ENCODE results near the gene ZNF416.
A peak's percentile ranks its signal among the peaks of the same experiment; 100 is the strongest.

DNA sequence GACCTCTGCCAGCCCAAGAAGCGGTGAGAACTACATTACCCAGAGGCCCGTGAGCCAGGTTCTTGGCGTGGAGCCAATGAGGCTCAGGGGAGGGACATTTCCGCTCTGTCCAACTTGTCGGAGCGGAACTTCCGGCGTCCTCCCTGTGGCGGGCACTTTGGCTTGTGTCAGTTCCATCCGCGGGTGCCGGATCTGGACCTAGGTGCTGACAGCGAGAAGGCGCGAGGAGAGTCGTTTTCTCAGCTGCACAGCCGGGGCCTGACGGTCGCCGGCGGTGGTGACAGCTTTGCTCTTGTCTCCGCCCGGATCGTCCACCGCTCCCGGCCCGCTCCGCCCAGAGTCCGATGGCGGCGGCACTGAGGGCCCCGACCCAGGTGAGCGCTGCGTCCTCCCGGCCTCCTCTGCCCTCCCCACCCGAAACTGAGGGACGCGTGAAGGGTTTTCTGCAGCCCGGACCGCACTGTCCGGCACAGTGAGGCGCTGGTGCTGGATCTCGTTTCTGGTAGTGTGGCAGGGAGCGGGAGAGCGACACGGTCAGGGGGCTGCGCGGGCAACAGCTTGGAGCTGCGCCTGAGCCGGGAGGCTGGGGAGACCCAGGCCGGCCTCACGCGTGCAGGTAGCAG lies 21.2 kb upstream of the ZNF416 start, which contains the start of gene ZNF530:
- no peak for TF ChIP-seq SP1 (IDR thresholded peaks at IDR 0.05)
- TF ChIP-seq SUZ12 (IDR thresholded peaks at IDR 0.05), result no peak
- no peak for TF ChIP-seq FOXA1 (IDR thresholded peaks at IDR 0.05)
- TF ChIP-seq ZNF384 (IDR thresholded peaks at IDR 0.05), result no peak
- no peak for TF ChIP-seq ELF4 (IDR thresholded peaks at IDR 0.05)
- no peak for TF ChIP-seq BHLHE40 (IDR thresholded peaks at IDR 0.05; ENCODE audit: borderline replicate concordance)
- TF ChIP-seq L3MBTL2 (conservative IDR thresholded peaks at IDR 0.05), result peak; percentile 48; the same call in 1 of the 2 replicates
- no peak for TF ChIP-seq FOXM1 (IDR thresholded peaks at IDR 0.05; ENCODE audit: borderline replicate concordance)
- no peak for TF ChIP-seq FOXK2 (IDR thresholded peaks at IDR 0.05)
- TF ChIP-seq LEF1 (IDR thresholded peaks at IDR 0.05; ENCODE audit: borderline replicate concordance), result no peak
